ENCODE data around the gene RBM6. TPM values are rescaled to one million over a fixed set of nuclear protein-coding genes. Genes with fewer than 3 reads are reported as not detected.
A peak's percentile ranks its signal among the peaks of the same experiment; 100 is the strongest.

RBM6 gene
- total and polyA plus RNA-seq, 9 of the 15 experiments (the other 6 are each of a cell fraction or from before 2014, with no cell fraction given): 19.9 to 82.2 (median 57.8) TPM

DNA sequence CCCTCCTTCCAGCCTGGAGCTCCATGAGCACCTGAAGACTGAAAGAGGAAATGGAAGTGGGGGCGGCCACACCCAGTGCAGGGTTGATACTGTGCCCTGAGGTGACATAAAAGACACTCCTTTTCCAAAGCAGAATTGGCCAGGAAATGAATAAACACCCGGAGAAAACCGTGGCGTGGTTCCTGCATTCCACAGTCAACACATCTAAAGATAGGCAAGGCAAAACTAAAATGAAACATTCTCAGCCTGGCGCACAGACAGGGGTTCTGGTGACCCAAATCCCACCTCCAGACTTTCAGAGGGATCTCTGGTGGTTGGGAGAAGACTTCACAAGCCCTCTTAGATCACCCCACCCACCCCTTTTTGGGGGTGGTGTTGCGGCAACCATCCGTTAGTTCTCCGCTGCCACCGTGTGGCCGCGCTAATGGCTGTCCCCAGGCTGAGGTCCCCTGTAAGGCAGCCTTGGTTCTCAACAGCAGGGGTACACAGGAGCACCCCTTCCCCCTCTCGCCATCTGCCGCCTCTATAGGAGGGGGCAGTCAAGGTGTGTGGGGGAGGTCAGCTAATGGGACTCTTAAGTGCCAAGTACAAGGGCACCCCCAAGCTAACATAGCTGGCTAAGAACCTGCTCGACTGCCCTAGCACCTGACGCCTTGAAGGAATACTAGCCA, 33.7 kb upstream of the RBM6 start (continued):
- TF ChIP-seq, protein P1, sequence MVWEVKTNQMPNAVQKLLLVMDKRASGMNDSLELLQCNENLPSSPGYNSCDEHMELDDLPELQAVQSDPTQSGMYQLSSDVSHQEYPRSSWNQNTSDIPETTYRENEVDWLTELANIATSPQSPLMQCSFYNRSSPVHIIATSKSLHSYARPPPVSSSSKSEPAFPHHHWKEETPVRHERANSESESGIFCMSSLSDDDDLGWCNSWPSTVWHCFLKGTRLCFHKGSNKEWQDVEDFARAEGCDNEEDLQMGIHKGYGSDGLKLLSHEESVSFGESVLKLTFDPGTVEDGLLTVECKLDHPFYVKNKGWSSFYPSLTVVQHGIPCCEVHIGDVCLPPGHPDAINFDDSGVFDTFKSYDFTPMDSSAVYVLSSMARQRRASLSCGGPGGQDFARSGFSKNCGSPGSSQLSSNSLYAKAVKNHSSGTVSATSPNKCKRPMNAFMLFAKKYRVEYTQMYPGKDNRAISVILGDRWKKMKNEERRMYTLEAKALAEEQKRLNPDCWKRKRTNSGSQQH (CRISPR knock-in tag; IDR thresholded peaks at IDR 0.05): no peak
- TF ChIP-seq ZNF224 (CRISPR knock-in tag; IDR thresholded peaks at IDR 0.05): no peak
- no peak for TF ChIP-seq TBL1XR1 (IDR thresholded peaks at IDR 0.05; ENCODE audit: low read length in 2 of 2)
- TF ChIP-seq CEBPB (tag; IDR thresholded peaks at IDR 0.05): no peak; the same call in 1 of the 2 replicates
- TF ChIP-seq, protein P2, sequence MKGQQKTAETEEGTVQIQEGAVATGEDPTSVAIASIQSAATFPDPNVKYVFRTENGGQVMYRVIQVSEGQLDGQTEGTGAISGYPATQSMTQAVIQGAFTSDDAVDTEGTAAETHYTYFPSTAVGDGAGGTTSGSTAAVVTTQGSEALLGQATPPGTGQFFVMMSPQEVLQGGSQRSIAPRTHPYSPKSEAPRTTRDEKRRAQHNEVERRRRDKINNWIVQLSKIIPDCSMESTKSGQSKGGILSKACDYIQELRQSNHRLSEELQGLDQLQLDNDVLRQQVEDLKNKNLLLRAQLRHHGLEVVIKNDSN (CRISPR knock-in tag; IDR thresholded peaks at IDR 0.05): no peak
- TF ChIP-seq SPI1 (IDR thresholded peaks at IDR 0.05; ENCODE audit: borderline replicate concordance, low read depth, low read length): peak; percentile 91
- TF ChIP-seq, protein P3, sequence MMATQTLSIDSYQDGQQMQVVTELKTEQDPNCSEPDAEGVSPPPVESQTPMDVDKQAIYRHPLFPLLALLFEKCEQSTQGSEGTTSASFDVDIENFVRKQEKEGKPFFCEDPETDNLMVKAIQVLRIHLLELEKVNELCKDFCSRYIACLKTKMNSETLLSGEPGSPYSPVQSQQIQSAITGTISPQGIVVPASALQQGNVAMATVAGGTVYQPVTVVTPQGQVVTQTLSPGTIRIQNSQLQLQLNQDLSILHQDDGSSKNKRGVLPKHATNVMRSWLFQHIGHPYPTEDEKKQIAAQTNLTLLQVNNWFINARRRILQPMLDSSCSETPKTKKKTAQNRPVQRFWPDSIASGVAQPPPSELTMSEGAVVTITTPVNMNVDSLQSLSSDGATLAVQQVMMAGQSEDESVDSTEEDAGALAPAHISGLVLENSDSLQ (IDR thresholded peaks at IDR 0.05): no peak
- TF ChIP-seq JUNB (CRISPR knock-in tag; conservative IDR thresholded peaks at IDR 0.05): no peak
- no peak for TF ChIP-seq POLR2AphosphoS5 (IDR thresholded peaks at IDR 0.05; ENCODE audit: control insufficient read depth, insufficient read depth, low read depth, low read length)
- TF ChIP-seq NCOA4 (IDR thresholded peaks at IDR 0.05; ENCODE audit: partially characterized antibody): no peak
- no peak for TF ChIP-seq RBM14 (IDR thresholded peaks at IDR 0.05; ENCODE audit: borderline replicate concordance, insufficient read depth, low read depth, low read length)
- TF ChIP-seq, protein P4, sequence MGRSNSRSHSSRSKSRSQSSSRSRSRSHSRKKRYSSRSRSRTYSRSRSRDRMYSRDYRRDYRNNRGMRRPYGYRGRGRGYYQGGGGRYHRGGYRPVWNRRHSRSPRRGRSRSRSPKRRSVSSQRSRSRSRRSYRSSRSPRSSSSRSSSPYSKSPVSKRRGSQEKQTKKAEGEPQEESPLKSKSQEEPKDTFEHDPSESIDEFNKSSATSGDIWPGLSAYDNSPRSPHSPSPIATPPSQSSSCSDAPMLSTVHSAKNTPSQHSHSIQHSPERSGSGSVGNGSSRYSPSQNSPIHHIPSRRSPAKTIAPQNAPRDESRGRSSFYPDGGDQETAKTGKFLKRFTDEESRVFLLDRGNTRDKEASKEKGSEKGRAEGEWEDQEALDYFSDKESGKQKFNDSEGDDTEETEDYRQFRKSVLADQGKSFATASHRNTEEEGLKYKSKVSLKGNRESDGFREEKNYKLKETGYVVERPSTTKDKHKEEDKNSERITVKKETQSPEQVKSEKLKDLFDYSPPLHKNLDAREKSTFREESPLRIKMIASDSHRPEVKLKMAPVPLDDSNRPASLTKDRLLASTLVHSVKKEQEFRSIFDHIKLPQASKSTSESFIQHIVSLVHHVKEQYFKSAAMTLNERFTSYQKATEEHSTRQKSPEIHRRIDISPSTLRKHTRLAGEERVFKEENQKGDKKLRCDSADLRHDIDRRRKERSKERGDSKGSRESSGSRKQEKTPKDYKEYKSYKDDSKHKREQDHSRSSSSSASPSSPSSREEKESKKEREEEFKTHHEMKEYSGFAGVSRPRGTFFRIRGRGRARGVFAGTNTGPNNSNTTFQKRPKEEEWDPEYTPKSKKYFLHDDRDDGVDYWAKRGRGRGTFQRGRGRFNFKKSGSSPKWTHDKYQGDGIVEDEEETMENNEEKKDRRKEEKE (IDR thresholded peaks at IDR 0.05; ENCODE audit: borderline replicate concordance in 1 of 2, control insufficient read depth in 1 of 2, low read depth in 2 of 2, low read length in 1 of 2): no peak
- no peak for TF ChIP-seq POLR2A (conservative IDR thresholded peaks at IDR 0.05)
- no peak for TF ChIP-seq RBM15 (IDR thresholded peaks at IDR 0.05; ENCODE audit: insufficient read depth, low read length)
- no peak for TF ChIP-seq USF2 (CRISPR knock-in tag; IDR thresholded peaks at IDR 0.05)
- no peak for TF ChIP-seq NFE2L1 (tag; IDR thresholded peaks at IDR 0.05; ENCODE audit: borderline replicate concordance, low read depth)
- TF ChIP-seq ZNF316 (IDR thresholded peaks at IDR 0.05): no peak
- no peak for TF ChIP-seq TAF9B (IDR thresholded peaks at IDR 0.05; ENCODE audit: partially characterized antibody)
- TF ChIP-seq L3MBTL2 (IDR thresholded peaks at IDR 0.05): 0 out of 2 replicates have a peak, but pooled peaks have one; percentile 5
- TF ChIP-seq XRCC3 (IDR thresholded peaks at IDR 0.05): no peak
- no peak for TF ChIP-seq ZNF165 (CRISPR knock-in tag; IDR thresholded peaks at IDR 0.05; ENCODE audit: borderline replicate concordance)
- TF ChIP-seq NR2C1 (IDR thresholded peaks at IDR 0.05): no peak
- no peak for TF ChIP-seq NR2C1 (tag; IDR thresholded peaks at IDR 0.05)
